CD4-positive, alpha-beta T cell (primary cell): ENCODE results near the gene ARRDC3. TPM values are rescaled to one million over a fixed set of nuclear protein-coding genes. Genes with fewer than 3 reads are reported as not detected.

ENCODE experiments used
- ATAC-seq: fragments of 200-7000 bp; cut with Tn5 transposase; one replicate; pipeline ENCODE4 v1.10.0; 2022; ENCODE audit warnings: mild to moderate bottlenecking; ENCODE audit not compliant: poor library complexity
- CTCF ChIA-PET: fragments of 350-600 bp; sonication (Branson Sonifier 250); formaldehyde crosslinking; loops from one replicate; lab custom pipeline; 2021; ENCODE audit warnings: antibody characterized with exemption, inconsistent platforms; lab: Charles Lee
- POLR2A ChIA-PET: fragments of 350-600 bp; sonication (Branson Sonifier 250); formaldehyde crosslinking; loops from one replicate; lab custom pipeline; 2021; ENCODE audit warnings: antibody characterized with exemption, inconsistent platforms; lab: Charles Lee
- DNase-seq, 14 experiments: peaks; one replicate each; pipeline ENCODE4 v3.0.0-alpha.2; 2013 to 2020; ENCODE audit warnings: mixed read lengths in 2 of 14
- H3K27ac ChIP-seq, 2 donors: one replicate each; pipeline versions ENCODE4 v1.5.1 to v1.7.0; 2013; ENCODE audit warnings: low read length in 2 of 2, low read depth in 1 of 2, mild to moderate bottlenecking in 1 of 2
- H3K27me3 ChIP-seq, 2 experiments: 1 replicate in 1 of 2; 2 replicates in 1 of 2; pipeline versions ENCODE4 v1.6.1 to v1.7.0; 2013; ENCODE audit warnings: low read length in 2 of 2, control low read depth in 1 of 2, mild to moderate bottlenecking in 1 of 2, moderate library complexity in 1 of 2; ENCODE audit not compliant: insufficient read depth in 2 of 2, control insufficient read depth in 1 of 2
- H3K36me3 ChIP-seq: one replicate; pipeline ENCODE4 v1.6.1; 2013; ENCODE audit warnings: low read length, control low read depth; ENCODE audit not compliant: insufficient read depth
- H3K4me1 ChIP-seq: one replicate; pipeline ENCODE4 v1.6.1; 2013; ENCODE audit warnings: low read length, control low read depth; ENCODE audit not compliant: insufficient read depth
- H3K4me3 ChIP-seq: one replicate; pipeline ENCODE4 v1.5.1; 2013; ENCODE audit warnings: mild to moderate bottlenecking, low read length, moderate library complexity
- H3K9me3 ChIP-seq, 2 experiments: 1 replicate in 1 of 2; 2 replicates in 1 of 2; pipeline versions ENCODE4 v1.6.1 to v1.7.0; 2013; ENCODE audit warnings: low read length in 2 of 2, mild to moderate bottlenecking in 2 of 2, control low read depth in 1 of 2, moderate library complexity in 1 of 2; ENCODE audit not compliant: control insufficient read depth in 1 of 2, insufficient read depth in 1 of 2
- H3K27ac Mint-ChIP-seq: one replicate; pipeline ENCODE4 v1.8.0; 2020; ENCODE audit warnings: mixed read lengths
- H3K27me3 Mint-ChIP-seq: one replicate; pipeline ENCODE4 v1.8.0; 2021; ENCODE audit warnings: mixed read lengths
- H3K36me3 Mint-ChIP-seq: one replicate; pipeline ENCODE4 v1.8.0; 2021; ENCODE audit warnings: low read depth, mixed read lengths
- H3K4me1 Mint-ChIP-seq: one replicate; pipeline ENCODE4 v1.8.0; 2021; ENCODE audit warnings: low read depth, mixed read lengths
- H3K4me3 Mint-ChIP-seq: one replicate; pipeline ENCODE4 v1.8.0; 2020; ENCODE audit warnings: mild to moderate bottlenecking, mixed read lengths
- H3K9me3 Mint-ChIP-seq: one replicate; pipeline ENCODE4 v1.8.0; 2020; ENCODE audit warnings: mixed read lengths
- intact Hi-C, 2 experiments: fragments of 100-400 bp; cut with DNase I in 1 of 2; cut with micrococcal nuclease in 1 of 2; formaldehyde crosslinking; loops; one replicate each; pipeline versions ENCODE4 v1.15.1 to v1.9.0; 2023 to 2025; cut with DNase I, micrococcal nuclease
- total RNA-seq, 174 experiments: library from RNA in 2 of 174; stranded (reverse) in 2 of 174; gene quantifications; one replicate each; pipeline ENCODE4 v1.2.3 and lab custom pipeline; 2021 to 2026
- TF ChIP-seq, protein P1 (sequence below): fragments of 200-600 bp; IDR thresholded peaks from one replicate; pipeline ENCODE4 v1.8.0; 2022; ENCODE audit warnings: antibody characterized with exemption, mild to moderate bottlenecking

Gene ARRDC3
- total RNA-seq, 2 experiments from 2014 or later: 273 to 284 TPM

DNA sequence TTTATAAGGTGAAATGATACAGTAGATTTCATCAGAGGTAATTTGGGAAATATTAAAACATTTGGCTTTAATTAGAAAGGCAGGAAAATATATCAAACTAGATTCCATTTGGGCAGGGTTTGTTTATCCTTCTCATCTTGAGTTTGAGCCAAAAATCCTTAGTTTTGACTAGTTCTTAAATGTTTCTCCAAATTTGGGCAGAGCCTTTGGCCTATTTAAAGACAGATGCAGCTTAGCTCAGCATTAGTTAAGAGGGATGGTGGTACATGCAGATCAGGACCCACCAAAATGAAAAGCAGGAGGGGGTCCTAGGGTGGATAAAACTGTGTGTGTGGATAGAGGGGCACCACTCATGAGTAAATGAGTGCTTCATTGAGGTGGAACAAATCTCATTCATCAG, 20.3 kb upstream of the ARRDC3 start:
- Mint-ChIP-seq H3K4me1 (no peaks in the 10 kb centered on the region), H3K9me3 (no peaks in the 10 kb centered on the region), H3K27me3 (no peaks in the 10 kb centered on the region), H3K4me3 (no peak overlapping the region), H3K36me3 (no peaks in the 10 kb centered on the region), H3K27ac (no peak overlapping the region)
- ATAC-seq (no peak), DNase-seq (no peak)
- ChIA-PET CTCF (no interaction called here), POLR2A (no interaction called here)
- Histone ChIP-seq H3K36me3 (no peaks in the 10 kb centered on the region), H3K9me3 (no peaks in the 10 kb centered on the region), H3K4me3 (no peak overlapping the region), H3K4me1 (no peaks in the 10 kb centered on the region), H3K27ac (no peak overlapping the region), H3K27me3 (no peaks in the 10 kb centered on the region)
- TF ChIP-seq, protein P1, sequence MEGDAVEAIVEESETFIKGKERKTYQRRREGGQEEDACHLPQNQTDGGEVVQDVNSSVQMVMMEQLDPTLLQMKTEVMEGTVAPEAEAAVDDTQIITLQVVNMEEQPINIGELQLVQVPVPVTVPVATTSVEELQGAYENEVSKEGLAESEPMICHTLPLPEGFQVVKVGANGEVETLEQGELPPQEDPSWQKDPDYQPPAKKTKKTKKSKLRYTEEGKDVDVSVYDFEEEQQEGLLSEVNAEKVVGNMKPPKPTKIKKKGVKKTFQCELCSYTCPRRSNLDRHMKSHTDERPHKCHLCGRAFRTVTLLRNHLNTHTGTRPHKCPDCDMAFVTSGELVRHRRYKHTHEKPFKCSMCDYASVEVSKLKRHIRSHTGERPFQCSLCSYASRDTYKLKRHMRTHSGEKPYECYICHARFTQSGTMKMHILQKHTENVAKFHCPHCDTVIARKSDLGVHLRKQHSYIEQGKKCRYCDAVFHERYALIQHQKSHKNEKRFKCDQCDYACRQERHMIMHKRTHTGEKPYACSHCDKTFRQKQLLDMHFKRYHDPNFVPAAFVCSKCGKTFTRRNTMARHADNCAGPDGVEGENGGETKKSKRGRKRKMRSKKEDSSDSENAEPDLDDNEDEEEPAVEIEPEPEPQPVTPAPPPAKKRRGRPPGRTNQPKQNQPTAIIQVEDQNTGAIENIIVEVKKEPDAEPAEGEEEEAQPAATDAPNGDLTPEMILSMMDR: no peak
- intact Hi-C loops: no loop called here

DNA sequence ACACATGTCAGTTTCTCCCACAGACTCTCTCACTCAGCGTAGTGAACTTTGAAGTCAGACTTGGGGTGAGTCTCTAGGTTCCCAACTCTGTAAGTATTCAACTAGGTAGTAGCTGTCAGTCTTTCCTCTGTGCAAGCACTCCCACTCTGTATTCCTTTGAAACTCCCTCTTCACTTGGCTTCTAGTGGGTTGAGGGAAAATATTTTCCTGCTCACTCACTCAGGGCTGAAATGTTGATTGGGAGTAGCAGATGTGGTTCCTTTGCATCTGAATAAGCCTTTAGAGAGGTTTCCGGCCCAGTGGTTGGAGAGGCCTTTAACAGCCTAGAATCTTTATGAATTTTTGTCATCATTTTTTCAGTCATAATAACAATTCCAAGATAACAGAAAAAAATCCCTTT, 18.1 kb upstream of the ARRDC3 start:
- no peaks in the 10 kb centered on the region for H3K9me3 ChIP-seq
- Mint-ChIP-seq H3K27ac (no peak overlapping the region), H3K9me3 (no peaks in the 10 kb centered on the region), H3K4me3 (no peak overlapping the region), H3K27me3 (no peaks in the 10 kb centered on the region), H3K36me3 (no peaks in the 10 kb centered on the region), H3K4me1 (no peaks in the 10 kb centered on the region)
- TF ChIP-seq, protein P1: no peak
- ChIA-PET CTCF (no interaction called here), POLR2A (no interaction called here)
- no peaks in the 10 kb centered on the region for H3K27me3 ChIP-seq
- H3K36me3 ChIP-seq: no peaks in the 10 kb centered on the region
- no peak for DNase-seq
- ATAC-seq: no peak
- intact Hi-C loops: no loop called here
- H3K4me1 ChIP-seq: no peaks in the 10 kb centered on the region
- no peak overlapping the region for H3K27ac ChIP-seq
- no peak overlapping the region for H3K4me3 ChIP-seq

DNA sequence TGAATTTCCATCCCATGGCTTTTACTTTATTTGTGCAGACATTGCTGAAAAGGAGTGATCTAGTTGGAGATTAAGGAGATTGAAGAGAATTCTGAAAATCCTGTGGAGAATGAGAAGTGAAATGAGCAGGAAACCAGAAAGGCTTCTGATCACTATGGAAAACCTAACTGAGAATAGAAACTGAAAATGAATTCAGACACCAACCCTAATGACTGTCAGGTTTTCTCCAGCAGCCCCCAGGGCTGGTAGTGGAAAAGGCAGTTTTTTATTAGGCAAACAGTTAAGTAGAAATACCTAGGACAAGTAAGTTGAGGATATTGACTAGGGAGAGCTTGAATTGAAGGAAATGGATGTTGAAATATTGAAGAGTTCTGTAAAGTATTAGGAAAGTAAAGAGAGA, 14.7 kb upstream of the ARRDC3 start:
- ChIA-PET CTCF (interaction anchor here (1.5 kb wide), 1 partner anchor 13 kb away, joined by 8 read pairs; no protein-coding TSS in a partner anchor), POLR2A (no interaction called here)
- intact Hi-C loops: no loop called here
- TF ChIP-seq, protein P1: no peak
- Mint-ChIP-seq H3K27ac (no peak overlapping the region), H3K4me1 (no peaks in the 10 kb centered on the region), H3K9me3 (no peaks in the 10 kb centered on the region), H3K36me3 (no peaks in the 10 kb centered on the region), H3K27me3 (no peaks in the 10 kb centered on the region), H3K4me3 (no peak overlapping the region)
- Histone ChIP-seq H3K27ac (no peak overlapping the region), H3K27me3 (no peaks in the 10 kb centered on the region), H3K4me1 (no peaks in the 10 kb centered on the region), H3K4me3 (no peak overlapping the region), H3K9me3 (no peaks in the 10 kb centered on the region), H3K36me3 (no peaks in the 10 kb centered on the region)
- no peak for DNase-seq
- no peak for ATAC-seq
